Measurements from ENCODE around the gene CDH8.

Gene CDH8

DNA sequence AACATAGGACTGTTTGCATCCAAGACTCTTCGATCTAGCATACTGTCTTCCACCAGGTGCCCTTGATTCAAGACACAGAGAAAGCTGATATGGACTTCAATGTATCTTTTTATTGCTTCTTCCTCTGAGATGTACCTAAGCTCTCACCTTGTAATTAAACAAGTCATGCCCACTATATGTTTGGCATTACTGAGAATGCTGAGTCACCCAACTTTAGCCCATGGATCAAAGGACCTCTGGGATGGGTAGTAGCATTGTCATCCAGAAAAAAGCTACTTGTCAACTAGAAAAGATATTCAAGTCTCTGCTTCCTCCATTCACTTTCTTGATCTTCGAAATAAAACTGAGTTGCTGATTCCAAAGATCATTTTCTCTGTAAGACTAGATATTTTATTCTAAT is 37.8 kb downstream of the CDH8 start:
- Histone ChIP-seq H3K4me3 (ENCODE audit: extremely low read depth, insufficient read depth, low read length, poor library complexity, severe bottlenecking) (no peak overlapping the region), H3K9me3 (ENCODE audit: control insufficient read depth, low read length) (no peaks in the 10 kb centered on the region)
- WGBS, 2 experiments (ENCODE audit: insufficient coverage in 2 of 2), result 100% methylated on average over 1 of the region's 2 CpGs

DNA sequence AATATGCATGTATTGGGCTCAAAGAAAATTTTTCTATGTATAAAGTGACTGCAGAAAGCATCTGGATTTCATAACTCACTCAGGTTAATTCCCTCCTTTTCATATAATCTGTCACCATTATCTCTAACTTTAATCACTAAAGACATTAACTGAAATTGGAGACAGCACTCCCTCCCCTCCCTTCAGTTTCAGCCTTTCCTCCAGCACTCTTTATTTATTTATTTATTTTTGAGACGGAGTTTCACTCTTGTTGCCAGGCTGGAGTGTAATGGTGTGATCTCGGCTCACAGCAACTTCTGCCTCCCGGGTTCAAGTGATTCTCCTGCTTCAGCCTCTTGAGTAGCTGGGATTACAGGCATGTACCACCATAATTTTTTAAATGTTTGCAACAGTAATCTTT is 43.1 kb downstream of the CDH8 start:
- Histone ChIP-seq H3K4me3 (ENCODE audit: extremely low read depth, insufficient read depth, low read length, poor library complexity, severe bottlenecking) (no peak overlapping the region), H3K36me3 (ENCODE audit: control insufficient read depth, insufficient read depth, low read length) (no peaks in the 10 kb centered on the region), H3K27ac (ENCODE audit: low read depth, low read length, severe bottlenecking) (no peak overlapping the region), H3K4me1 (ENCODE audit: control insufficient read depth, insufficient read depth, low read length, poor library complexity, severe bottlenecking) (no peaks in the 10 kb centered on the region), H3K9me3 (ENCODE audit: control insufficient read depth, low read length) (no peaks in the 10 kb centered on the region)
- WGBS, 2 experiments (ENCODE audit: insufficient coverage in 2 of 2), result 92% methylated on average over 2 of the region's 3 CpGs; no CpG with 5 or more reads in 1 of the 2 experiments

More for the DNA sequence above, 37.8 kb downstream of the CDH8 start:
- Histone ChIP-seq H3K4me1 (ENCODE audit: control insufficient read depth, insufficient read depth, low read length, poor library complexity, severe bottlenecking) (no peaks in the 10 kb centered on the region), H3K36me3 (ENCODE audit: control insufficient read depth, insufficient read depth, low read length) (no peaks in the 10 kb centered on the region), H3K27ac (ENCODE audit: low read depth, low read length, severe bottlenecking) (no peak overlapping the region)

DNA sequence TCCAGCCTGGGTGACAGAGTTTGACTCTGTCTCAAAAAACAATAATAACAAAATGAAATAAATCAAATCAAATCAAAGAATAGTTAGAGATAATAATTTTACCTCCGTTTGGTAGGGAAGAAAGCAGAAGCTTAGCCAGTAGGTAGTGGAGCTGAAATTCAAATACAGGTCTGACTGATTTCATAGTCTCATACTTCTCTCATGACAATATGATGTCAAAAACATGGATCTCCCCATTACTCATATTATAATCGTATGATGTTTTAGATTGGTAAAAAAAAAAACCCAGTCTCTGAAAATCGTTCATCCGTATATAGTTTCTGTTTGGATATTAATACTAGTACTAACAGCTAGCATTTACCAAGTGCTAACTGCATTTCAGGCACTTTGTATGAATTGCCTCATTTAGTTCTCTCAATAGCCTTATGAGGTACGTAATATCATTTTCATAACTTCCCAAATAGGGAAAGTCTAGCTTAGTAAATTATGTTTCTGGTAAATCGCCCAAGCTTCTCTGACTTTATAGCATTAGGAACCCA is 48.7 kb downstream of the CDH8 start:
- Histone ChIP-seq H3K4me1 (ENCODE audit: control insufficient read depth, insufficient read depth, low read length, poor library complexity, severe bottlenecking) (no peaks in the 10 kb centered on the region), H3K27ac (ENCODE audit: low read depth, low read length, severe bottlenecking) (no peak overlapping the region), H3K4me3 (ENCODE audit: extremely low read depth, insufficient read depth, low read length, poor library complexity, severe bottlenecking) (no peak overlapping the region), H3K36me3 (ENCODE audit: control insufficient read depth, insufficient read depth, low read length) (no peaks in the 10 kb centered on the region), H3K9me3 (ENCODE audit: control insufficient read depth, low read length) (no peaks in the 10 kb centered on the region)
- no CpG with 5 or more reads among the region's 6 CpGs for WGBS, 2 experiments (ENCODE audit: insufficient coverage in 2 of 2)

DNA sequence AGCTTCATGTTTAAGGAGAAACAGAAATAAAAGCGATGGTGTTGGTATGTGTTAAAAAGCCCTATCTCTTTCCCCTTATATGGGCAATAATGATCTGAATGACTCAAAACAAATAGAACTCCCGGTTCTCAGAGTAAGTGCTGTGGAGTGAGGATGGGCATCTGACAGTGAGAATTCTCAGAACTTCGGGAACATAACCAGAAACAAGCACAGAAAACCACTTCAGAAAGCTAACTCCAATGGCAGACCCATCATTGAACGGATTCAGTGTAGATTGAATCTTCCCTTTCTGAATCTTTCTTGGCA is 67.2 kb downstream of the CDH8 start:
- H3K4me3 ChIP-seq (ENCODE audit: extremely low read depth, insufficient read depth, low read length, poor library complexity, severe bottlenecking), result no peak overlapping the region
- no peak overlapping the region for H3K27ac ChIP-seq (ENCODE audit: low read depth, low read length, severe bottlenecking)
- no peaks in the 10 kb centered on the region for H3K4me1 ChIP-seq (ENCODE audit: control insufficient read depth, insufficient read depth, low read length, poor library complexity, severe bottlenecking)
- H3K9me3 ChIP-seq (ENCODE audit: control insufficient read depth, low read length), result peaks cover 3% of the 10 kb centered on the region
- 79 to 92% methylated on average over 2 of the region's 4 CpGs for WGBS, 2 experiments (ENCODE audit: insufficient coverage in 2 of 2)
- no peaks in the 10 kb centered on the region for H3K36me3 ChIP-seq (ENCODE audit: control insufficient read depth, insufficient read depth, low read length)

DNA sequence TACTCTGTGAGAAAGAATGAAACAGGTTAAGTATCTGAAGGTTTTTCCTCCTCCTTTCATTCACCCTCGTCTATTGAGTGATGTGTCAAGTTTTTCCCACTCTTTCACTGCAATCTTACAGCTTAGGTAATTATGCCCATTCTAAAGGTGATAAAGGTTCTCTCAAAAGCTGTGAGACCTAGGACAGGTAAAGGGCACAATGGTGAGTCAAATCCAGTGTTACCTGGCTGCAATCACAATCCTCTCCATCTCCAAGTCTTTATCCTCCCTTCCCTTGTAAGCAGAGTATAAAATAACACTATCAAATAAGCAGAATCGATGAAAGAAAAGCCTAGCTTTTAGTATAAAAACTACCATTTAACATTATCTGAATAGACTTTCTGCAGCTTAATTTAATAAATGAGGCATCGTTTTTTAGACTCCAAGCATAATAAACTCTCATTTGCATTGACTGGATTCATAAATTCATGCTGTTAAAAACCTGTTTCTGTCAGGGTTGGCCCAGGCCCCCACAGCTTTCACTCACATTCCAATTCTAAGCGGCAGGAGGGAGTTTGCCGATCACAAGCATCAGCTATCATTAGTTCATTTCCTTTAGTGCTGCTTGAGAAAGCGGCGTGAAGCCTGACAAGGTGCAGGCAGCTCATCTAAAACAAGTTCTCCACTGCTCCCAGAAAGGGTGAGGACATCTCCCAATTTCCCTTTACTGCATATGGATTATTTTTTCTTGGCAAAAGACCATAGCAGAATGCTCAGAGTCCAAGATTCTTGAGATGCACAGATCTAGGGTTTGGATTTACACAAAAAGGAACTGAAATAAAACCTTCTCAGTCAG is 67.8 kb downstream of the CDH8 start:
- 32 to 50% methylated on average over 3 to 6 of the region's 7 CpGs for WGBS, 2 experiments (ENCODE audit: insufficient coverage in 2 of 2)
- H3K27ac ChIP-seq (ENCODE audit: low read depth, low read length, severe bottlenecking), result no peak overlapping the region
- peaks cover 3% of the 10 kb centered on the region for H3K9me3 ChIP-seq (ENCODE audit: control insufficient read depth, low read length)
- H3K36me3 ChIP-seq (ENCODE audit: control insufficient read depth, insufficient read depth, low read length), result no peaks in the 10 kb centered on the region
- no peaks in the 10 kb centered on the region for H3K4me1 ChIP-seq (ENCODE audit: control insufficient read depth, insufficient read depth, low read length, poor library complexity, severe bottlenecking)
- no peak overlapping the region for H3K4me3 ChIP-seq (ENCODE audit: extremely low read depth, insufficient read depth, low read length, poor library complexity, severe bottlenecking)

DNA sequence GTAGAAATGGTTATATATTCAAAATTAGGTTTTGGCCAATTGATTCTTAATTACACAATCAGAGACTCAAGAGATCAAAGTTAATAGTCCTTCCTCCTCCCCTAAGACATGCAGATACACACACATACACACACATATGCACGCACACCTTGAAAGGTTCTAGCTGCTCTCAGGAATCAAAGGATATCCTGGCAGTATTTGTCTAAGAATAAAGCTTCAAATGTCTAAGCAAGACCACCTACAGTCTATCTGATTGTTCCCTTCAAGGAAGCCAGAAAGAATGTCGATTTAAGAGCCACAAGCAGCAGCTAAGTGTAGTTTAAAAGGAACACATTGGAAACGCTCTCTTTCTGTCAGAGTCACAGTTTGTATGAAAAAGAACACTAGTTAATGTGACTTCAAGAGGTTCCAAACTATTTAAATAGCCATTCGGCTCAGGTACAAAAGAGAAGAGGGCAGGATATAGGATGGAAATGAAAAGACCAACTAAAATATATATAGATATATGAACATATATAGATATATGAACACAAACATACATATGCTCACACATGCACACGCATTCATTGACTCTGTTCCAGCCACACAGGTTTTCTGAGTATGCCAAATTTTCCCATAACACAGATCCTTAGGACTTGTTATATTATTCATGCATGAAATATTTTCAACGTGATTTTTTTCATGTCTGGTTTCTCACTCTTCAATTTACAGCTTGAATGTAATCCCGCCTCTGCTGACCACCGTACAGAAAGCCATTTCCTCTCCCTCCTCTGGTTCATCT is 79.0 kb downstream of the CDH8 start:
- Histone ChIP-seq H3K9me3 (ENCODE audit: control insufficient read depth, low read length) (no peaks in the 10 kb centered on the region), H3K36me3 (ENCODE audit: control insufficient read depth, insufficient read depth, low read length) (no peaks in the 10 kb centered on the region), H3K27ac (ENCODE audit: low read depth, low read length, severe bottlenecking) (no peak overlapping the region), H3K4me1 (ENCODE audit: control insufficient read depth, insufficient read depth, low read length, poor library complexity, severe bottlenecking) (no peaks in the 10 kb centered on the region), H3K4me3 (ENCODE audit: extremely low read depth, insufficient read depth, low read length, poor library complexity, severe bottlenecking) (no peak overlapping the region)
- 50 to 61% methylated on average over 6 of the region's 8 CpGs for WGBS, 2 experiments (ENCODE audit: insufficient coverage in 2 of 2)

DNA sequence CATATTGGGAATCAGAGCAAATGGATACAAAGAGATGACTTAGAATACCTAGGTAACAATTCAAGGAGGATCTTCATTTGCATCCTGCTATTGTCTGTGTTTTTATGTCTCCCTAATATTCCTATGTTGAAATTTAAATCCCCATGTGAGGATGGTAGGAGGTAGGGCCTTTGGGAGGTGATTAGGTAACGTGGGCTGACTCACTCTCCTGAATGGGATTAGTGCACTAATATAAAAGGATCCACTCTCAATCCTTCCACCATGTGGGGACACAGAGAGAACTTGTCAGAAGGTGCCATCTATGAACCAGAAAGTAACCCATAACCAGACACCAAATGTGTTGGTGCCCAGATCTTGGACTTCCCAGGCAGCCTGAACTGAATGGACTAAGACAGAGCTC is 83.4 kb downstream of the CDH8 start:
- Histone ChIP-seq H3K36me3 (ENCODE audit: control insufficient read depth, insufficient read depth, low read length) (no peaks in the 10 kb centered on the region), H3K4me3 (ENCODE audit: extremely low read depth, insufficient read depth, low read length, poor library complexity, severe bottlenecking) (no peak overlapping the region), H3K27ac (ENCODE audit: low read depth, low read length, severe bottlenecking) (no peak overlapping the region), H3K9me3 (ENCODE audit: control insufficient read depth, low read length) (no peaks in the 10 kb centered on the region), H3K4me1 (ENCODE audit: control insufficient read depth, insufficient read depth, low read length, poor library complexity, severe bottlenecking) (no peaks in the 10 kb centered on the region)
- WGBS, 2 experiments (ENCODE audit: insufficient coverage in 2 of 2), result no CpG with 5 or more reads among the region's 1 CpG

DNA sequence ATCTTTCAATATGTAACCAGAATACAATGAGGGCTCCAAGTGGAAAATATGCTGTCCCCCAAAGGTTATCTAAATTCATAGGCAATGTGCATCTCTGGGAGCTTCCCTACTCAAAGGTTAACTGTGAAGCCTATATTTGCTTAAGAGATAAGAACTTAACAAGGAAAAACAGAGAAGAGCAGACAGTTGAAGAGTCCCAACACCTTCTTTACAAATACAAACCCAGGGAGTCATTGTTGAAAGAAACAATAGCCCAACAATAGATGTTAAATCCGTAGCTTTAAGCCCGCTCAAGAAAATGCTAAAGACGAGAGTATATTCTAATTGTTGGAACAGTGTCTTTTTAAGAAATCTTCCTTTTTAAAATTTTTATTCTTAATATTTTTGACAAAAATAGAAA is 87.8 kb downstream of the CDH8 start:
- WGBS, 2 experiments (ENCODE audit: insufficient coverage in 2 of 2), result no CpG with 5 or more reads among the region's 3 CpGs
- Histone ChIP-seq H3K36me3 (ENCODE audit: control insufficient read depth, insufficient read depth, low read length) (no peaks in the 10 kb centered on the region), H3K4me3 (ENCODE audit: extremely low read depth, insufficient read depth, low read length, poor library complexity, severe bottlenecking) (no peak overlapping the region), H3K4me1 (ENCODE audit: control insufficient read depth, insufficient read depth, low read length, poor library complexity, severe bottlenecking) (no peaks in the 10 kb centered on the region), H3K27ac (ENCODE audit: low read depth, low read length, severe bottlenecking) (no peak overlapping the region), H3K9me3 (ENCODE audit: control insufficient read depth, low read length) (no peaks in the 10 kb centered on the region)

DNA sequence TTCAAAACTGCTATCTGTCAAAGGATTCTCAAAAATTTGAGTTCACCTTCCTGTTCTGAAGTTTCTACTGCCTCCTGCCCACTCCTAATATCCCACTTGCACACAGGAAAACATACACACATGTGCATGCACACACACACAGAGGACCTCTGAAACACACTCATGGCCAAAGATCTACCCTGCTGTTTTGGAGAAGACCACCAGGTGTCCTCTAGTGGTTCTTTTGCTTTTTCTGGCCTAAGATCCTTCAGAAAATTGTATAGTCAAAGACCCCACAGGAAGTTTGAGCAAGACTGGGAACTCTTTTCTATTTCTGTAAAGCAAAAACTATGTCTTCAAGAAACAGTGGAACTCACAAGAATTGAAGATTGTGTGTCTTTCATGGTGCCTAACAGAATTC is 90.2 kb downstream of the CDH8 start:
- Histone ChIP-seq H3K4me1 (ENCODE audit: control insufficient read depth, insufficient read depth, low read length, poor library complexity, severe bottlenecking) (no peaks in the 10 kb centered on the region), H3K9me3 (ENCODE audit: control insufficient read depth, low read length) (no peaks in the 10 kb centered on the region), H3K27ac (ENCODE audit: low read depth, low read length, severe bottlenecking) (no peak overlapping the region), H3K36me3 (ENCODE audit: control insufficient read depth, insufficient read depth, low read length) (no peaks in the 10 kb centered on the region), H3K4me3 (ENCODE audit: extremely low read depth, insufficient read depth, low read length, poor library complexity, severe bottlenecking) (no peak overlapping the region)

DNA sequence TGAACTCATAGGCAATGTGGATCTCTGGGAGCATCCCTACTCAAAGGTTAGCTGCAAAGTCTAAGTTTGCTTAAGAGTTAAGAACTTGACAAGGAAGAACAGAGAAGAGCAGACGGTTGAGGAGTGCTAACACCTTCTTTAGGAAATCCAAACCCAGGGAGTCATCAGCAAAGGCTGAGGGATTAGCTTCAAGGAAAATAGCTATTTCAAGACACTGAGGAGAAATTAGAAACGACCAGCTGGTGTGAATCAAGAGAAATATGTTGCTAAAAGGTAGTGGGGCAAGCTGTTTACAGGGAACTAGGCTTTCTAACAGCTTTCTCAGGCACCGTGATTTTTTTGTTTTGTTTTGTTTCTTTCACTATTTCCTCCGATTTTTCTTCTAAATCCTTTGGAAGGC is 90.7 kb downstream of the CDH8 start:
- Histone ChIP-seq H3K36me3 (ENCODE audit: control insufficient read depth, insufficient read depth, low read length) (no peaks in the 10 kb centered on the region), H3K9me3 (ENCODE audit: control insufficient read depth, low read length) (no peaks in the 10 kb centered on the region), H3K4me1 (ENCODE audit: control insufficient read depth, insufficient read depth, low read length, poor library complexity, severe bottlenecking) (no peaks in the 10 kb centered on the region), H3K27ac (ENCODE audit: low read depth, low read length, severe bottlenecking) (no peak overlapping the region), H3K4me3 (ENCODE audit: extremely low read depth, insufficient read depth, low read length, poor library complexity, severe bottlenecking) (no peak overlapping the region)
- WGBS, 2 experiments (ENCODE audit: insufficient coverage in 2 of 2), result 77 to 88% methylated on average over 2 to 3 of the region's 4 CpGs

DNA sequence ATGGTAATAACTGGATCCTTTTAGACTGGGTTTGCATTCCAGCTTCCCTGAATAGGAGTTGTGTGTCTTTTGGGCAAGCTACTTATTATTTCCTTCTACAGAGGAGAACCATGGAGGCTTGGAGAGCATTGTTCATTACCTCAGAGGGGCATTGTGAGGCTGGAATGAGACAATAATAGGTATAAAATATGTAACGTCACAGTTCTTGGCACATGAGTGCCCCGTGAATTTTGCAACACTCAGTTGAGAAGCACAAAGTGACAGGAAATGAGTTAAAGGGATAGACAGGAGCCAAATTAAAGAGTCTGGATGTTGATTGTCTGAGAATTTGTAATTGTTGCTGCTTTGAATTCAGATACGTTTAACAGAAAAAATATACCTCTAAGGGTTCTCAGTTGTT is 92.2 kb downstream of the CDH8 start:
- Histone ChIP-seq H3K27ac (ENCODE audit: low read depth, low read length, severe bottlenecking) (no peak overlapping the region), H3K36me3 (ENCODE audit: control insufficient read depth, insufficient read depth, low read length) (no peaks in the 10 kb centered on the region), H3K4me1 (ENCODE audit: control insufficient read depth, insufficient read depth, low read length, poor library complexity, severe bottlenecking) (no peaks in the 10 kb centered on the region), H3K4me3 (ENCODE audit: extremely low read depth, insufficient read depth, low read length, poor library complexity, severe bottlenecking) (no peak overlapping the region), H3K9me3 (ENCODE audit: control insufficient read depth, low read length) (no peaks in the 10 kb centered on the region)
- 72 to 96% methylated on average over 2 of the region's 3 CpGs for WGBS, 2 experiments (ENCODE audit: insufficient coverage in 2 of 2)

Measured in mesodermal cell (in vitro differentiated cells).